ENCODE results near the gene ELFN1.

The ELFN1 gene

GRCh38 chr7:1643270-1644092 lies 26.6 kb upstream of the ELFN1 start:
- DNase-seq = no peak

- DNase-seq = no peak
Observed at GRCh38 chr7:1644341-1645070, 25.6 kb upstream of the ELFN1 start.

GRCh38 chr7:1645071-1645409 lies 25.0 kb upstream of the ELFN1 start:
- no peak for DNase-seq

- no peak for DNase-seq
Observed at GRCh38 chr7:1645476-1645875, 24.6 kb upstream of the ELFN1 start.

- DNase-seq = no peak
Observed at GRCh38 chr7:1646391-1646790, 23.7 kb upstream of the ELFN1 start.

- DNase-seq = no peak
Observed at GRCh38 chr7:1646957-1647891, 22.9 kb upstream of the ELFN1 start.

- DNase-seq = no peak
Observed at GRCh38 chr7:1647961-1648672, 22.0 kb upstream of the ELFN1 start.

- no peak for DNase-seq
Observed at GRCh38 chr7:1649751-1650326, 20.2 kb upstream of the ELFN1 start.

- DNase-seq = no peak
Observed at GRCh38 chr7:1650363-1651030, 19.6 kb upstream of the ELFN1 start.

GRCh38 chr7:1651031-1651446 lies 19.0 kb upstream of the ELFN1 start:
- no peak for DNase-seq

- DNase-seq = no peak
Observed at GRCh38 chr7:1651891-1652290, 18.2 kb upstream of the ELFN1 start.

- DNase-seq = no peak
Observed at GRCh38 chr7:1653500-1653899, 16.6 kb upstream of the ELFN1 start.

GRCh38 chr7:1654111-1654510 lies 16.0 kb upstream of the ELFN1 start:
- DNase-seq = no peak

GRCh38 chr7:1654738-1655475 lies 15.2 kb upstream of the ELFN1 start:
- no peak for DNase-seq

GRCh38 chr7:1659696-1660095 lies 10.4 kb upstream of the ELFN1 start:
- no peak for DNase-seq

GRCh38 chr7:1661461-1661860 lies 8.6 kb upstream of the ELFN1 start:
- DNase-seq = no peak

GRCh38 chr7:1662101-1662500 lies 8.0 kb upstream of the ELFN1 start:
- peak; percentile 10 for DNase-seq

GRCh38 chr7:1662767-1663166 lies 7.3 kb upstream of the ELFN1 start:
- peak; percentile 13 for DNase-seq

- DNase-seq = peak; percentile 4
Observed at GRCh38 chr7:1663223-1663622, 6.9 kb upstream of the ELFN1 start.

- DNase-seq = peak; percentile 11
Observed at GRCh38 chr7:1663857-1664651, 6.0 kb upstream of the ELFN1 start.

All from CD4-positive, alpha-beta T cell treated with Interleukin-15 for 1 hour (primary cell).